Measurements from ENCODE around the gene GXYLT1.

- TF ChIP-seq EZH2 (IDR thresholded peaks at IDR 0.05) (no peak), CTCF (IDR thresholded peaks at IDR 0.05 in 2 of 3, conservative IDR thresholded peaks at IDR 0.05 in 1 of 3; ENCODE audit: borderline replicate concordance in 1 of 3, insufficient read depth in 1 of 3, low read depth in 2 of 3, low read length in 2 of 3) (no peak), POLR2A (IDR thresholded peaks at IDR 0.05; ENCODE audit: borderline replicate concordance, extremely low read depth, insufficient read depth, insufficient read length) (no peak), REST (IDR thresholded peaks at IDR 0.05; ENCODE audit: low read depth) (no peak)
Measured at GRCh38 chr12:42070036-42070435, 74.6 kb downstream of the GXYLT1 start.

Measured in HCT116 (cell line).